ENCODE data around the gene NOPCHAP1.

NOPCHAP1 gene

DNA sequence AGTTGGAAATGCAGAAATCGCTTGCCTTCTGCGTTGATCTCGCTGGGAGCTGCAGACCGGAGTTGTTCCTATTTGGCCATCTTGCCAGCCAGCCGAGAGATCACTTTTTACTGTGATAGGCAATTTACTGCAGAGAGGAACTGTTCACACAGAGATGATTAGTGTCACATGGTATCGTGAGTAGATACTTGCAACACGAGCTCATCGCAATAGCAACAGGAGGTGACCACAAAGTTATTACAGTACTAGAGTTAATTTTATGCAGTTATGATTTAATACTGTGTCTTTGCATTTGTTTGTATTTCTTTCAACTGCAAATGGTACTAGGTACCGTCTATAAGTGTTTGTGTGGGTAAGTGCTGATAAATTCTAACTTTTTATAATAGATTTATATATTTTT lies 27.8 kb downstream of the NOPCHAP1 start:
- Histone ChIP-seq H3K4me3 (ENCODE audit: low read length) (no peak overlapping the region), H3K27ac (ENCODE audit: low read depth, low read length) (no peak overlapping the region), H3K79me2 (ENCODE audit: control insufficient read depth, low read length) (peaks cover 3% of the 10 kb centered on the region), H4K20me1 (ENCODE audit: control insufficient read depth, insufficient read depth, low read depth, low read length) (no peaks in the 10 kb centered on the region), H3K4me2 (ENCODE audit: low read length) (no peak overlapping the region), H3K36me3 (ENCODE audit: control insufficient read depth, low read length) (peaks cover 35% of the 10 kb centered on the region), H3K4me1 (ENCODE audit: control insufficient read depth, low read length) (no peaks in the 10 kb centered on the region), H3K9me2 (replicated peaks; ENCODE audit: control insufficient read depth, low read length) (no peaks in the 10 kb centered on the region), H3F3A (ENCODE audit: control insufficient read depth, insufficient read depth) (no peaks in the 10 kb centered on the region), H3K27me3 (ENCODE audit: control insufficient read depth, low read length) (no peaks in the 10 kb centered on the region), H3K9me3 (ENCODE audit: control insufficient read depth, insufficient read depth, low read length) (no peaks in the 10 kb centered on the region)
- TF ChIP-seq, protein P1, sequence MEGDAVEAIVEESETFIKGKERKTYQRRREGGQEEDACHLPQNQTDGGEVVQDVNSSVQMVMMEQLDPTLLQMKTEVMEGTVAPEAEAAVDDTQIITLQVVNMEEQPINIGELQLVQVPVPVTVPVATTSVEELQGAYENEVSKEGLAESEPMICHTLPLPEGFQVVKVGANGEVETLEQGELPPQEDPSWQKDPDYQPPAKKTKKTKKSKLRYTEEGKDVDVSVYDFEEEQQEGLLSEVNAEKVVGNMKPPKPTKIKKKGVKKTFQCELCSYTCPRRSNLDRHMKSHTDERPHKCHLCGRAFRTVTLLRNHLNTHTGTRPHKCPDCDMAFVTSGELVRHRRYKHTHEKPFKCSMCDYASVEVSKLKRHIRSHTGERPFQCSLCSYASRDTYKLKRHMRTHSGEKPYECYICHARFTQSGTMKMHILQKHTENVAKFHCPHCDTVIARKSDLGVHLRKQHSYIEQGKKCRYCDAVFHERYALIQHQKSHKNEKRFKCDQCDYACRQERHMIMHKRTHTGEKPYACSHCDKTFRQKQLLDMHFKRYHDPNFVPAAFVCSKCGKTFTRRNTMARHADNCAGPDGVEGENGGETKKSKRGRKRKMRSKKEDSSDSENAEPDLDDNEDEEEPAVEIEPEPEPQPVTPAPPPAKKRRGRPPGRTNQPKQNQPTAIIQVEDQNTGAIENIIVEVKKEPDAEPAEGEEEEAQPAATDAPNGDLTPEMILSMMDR (IDR thresholded peaks at IDR 0.05; ENCODE audit: low read depth, low read length, poor library complexity, severe bottlenecking): no peak
- TF ChIP-seq EZH2phosphoT487 (IDR thresholded peaks at IDR 0.05; ENCODE audit: borderline replicate concordance, low read length): no peak

DNA sequence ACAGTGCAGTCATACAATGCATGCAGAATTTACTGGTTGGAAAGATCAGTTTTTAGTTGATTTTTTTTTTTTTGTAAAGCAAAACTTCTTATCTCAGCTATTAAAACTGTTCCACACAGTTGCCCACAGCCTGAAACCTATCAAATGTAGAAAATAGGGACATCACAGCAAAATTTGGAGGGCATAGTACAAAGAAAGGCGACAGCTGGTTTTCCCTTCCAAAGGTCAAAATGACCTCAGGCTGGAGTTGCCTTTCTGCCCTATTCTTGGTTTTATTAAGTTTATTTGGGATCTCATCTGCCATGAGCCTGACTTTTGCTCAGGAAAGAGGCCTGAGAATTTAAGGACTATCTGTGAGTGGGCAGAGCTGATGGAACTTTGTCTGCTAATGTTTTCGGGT lies 28.5 kb downstream of the NOPCHAP1 start:
- Histone ChIP-seq H3K9me3 (ENCODE audit: control insufficient read depth, insufficient read depth, low read length) (no peaks in the 10 kb centered on the region), H3K36me3 (ENCODE audit: control insufficient read depth, low read length) (peaks cover 35% of the 10 kb centered on the region), H3K9me2 (replicated peaks; ENCODE audit: control insufficient read depth, low read length) (no peaks in the 10 kb centered on the region), H3K27me3 (ENCODE audit: control insufficient read depth, low read length) (no peaks in the 10 kb centered on the region), H3K27ac (ENCODE audit: low read depth, low read length) (no peak overlapping the region), H3K4me1 (ENCODE audit: control insufficient read depth, low read length) (no peaks in the 10 kb centered on the region), H3F3A (ENCODE audit: control insufficient read depth, insufficient read depth) (no peaks in the 10 kb centered on the region), H3K4me2 (ENCODE audit: low read length) (no peak overlapping the region), H3K79me2 (ENCODE audit: control insufficient read depth, low read length) (peaks cover 3% of the 10 kb centered on the region), H4K20me1 (ENCODE audit: control insufficient read depth, insufficient read depth, low read depth, low read length) (no peaks in the 10 kb centered on the region), H3K4me3 (ENCODE audit: low read length) (no peak overlapping the region)
- TF ChIP-seq, protein P1 (IDR thresholded peaks at IDR 0.05; ENCODE audit: low read depth, low read length, poor library complexity, severe bottlenecking): no peak
- no peak for TF ChIP-seq EZH2phosphoT487 (IDR thresholded peaks at IDR 0.05; ENCODE audit: borderline replicate concordance, low read length)

GRCh38 chr12:105015543-105015942 lies 29.4 kb downstream of the NOPCHAP1 start:
- TF ChIP-seq EZH2phosphoT487 (IDR thresholded peaks at IDR 0.05; ENCODE audit: borderline replicate concordance, low read length): no peak
- TF ChIP-seq, protein P1 (IDR thresholded peaks at IDR 0.05; ENCODE audit: low read depth, low read length, poor library complexity, severe bottlenecking): no peak
- H3K9me2 ChIP-seq (replicated peaks; ENCODE audit: control insufficient read depth, low read length): no peaks in the 10 kb centered on the region
- no peak overlapping the region for H3K27ac ChIP-seq (ENCODE audit: low read depth, low read length)
- H3K27me3 ChIP-seq (ENCODE audit: control insufficient read depth, low read length): no peaks in the 10 kb centered on the region
- H3K4me3 ChIP-seq (ENCODE audit: low read length): no peak overlapping the region
- no peaks in the 10 kb centered on the region for H3K9me3 ChIP-seq (ENCODE audit: control insufficient read depth, insufficient read depth, low read length)
- H3K4me2 ChIP-seq (ENCODE audit: low read length): no peak overlapping the region
- peaks cover 32% of the 10 kb centered on the region for H3K36me3 ChIP-seq (ENCODE audit: control insufficient read depth, low read length)
- H3F3A ChIP-seq (ENCODE audit: control insufficient read depth, insufficient read depth): 0 out of 2 replicates have a peak, but pooled peaks cover 2% of the 10 kb centered on the region
- H4K20me1 ChIP-seq (ENCODE audit: control insufficient read depth, insufficient read depth, low read depth, low read length): no peaks in the 10 kb centered on the region
- H3K79me2 ChIP-seq (ENCODE audit: control insufficient read depth, low read length): no peaks in the 10 kb centered on the region; the same call in 1 of the 2 replicates
- H3K4me1 ChIP-seq (ENCODE audit: control insufficient read depth, low read length): no peaks in the 10 kb centered on the region

Measured in DOHH2 (cell line).